HT-29 (cell line): ENCODE data around the gene KCNQ5. TPM values are rescaled to one million over a fixed set of nuclear protein-coding genes. Genes with fewer than 3 reads are reported as not detected.

Experiments
- DNase-seq: peaks from one replicate; pipeline ENCODE4 v3.0.0-alpha.2; 2015; ENCODE audit warnings: low spot score
- total RNA-seq: library from RNA; depleted of rRNA; stranded (reverse); fragments of >200 nt; shearing (Covaris generic); gene quantifications from 2 replicates; pipeline ENCODE4 v1.2.3, GENCODE V29; 2014

The KCNQ5 gene
- total RNA-seq, 1 experiment from 2014 or later, result not detected

GRCh38 chr6:72639920-72640614 is 18.2 kb downstream of the KCNQ5 start:
- no peak for DNase-seq

- no peak for DNase-seq
These were observed 18.7 kb downstream of the KCNQ5 start for GRCh38 chr6:72640615-72640930.

- no peak for DNase-seq
These were observed 20.6 kb downstream of the KCNQ5 start for GRCh38 chr6:72642435-72642834.

GRCh38 chr6:72643214-72643613 is 21.4 kb downstream of the KCNQ5 start:
- DNase-seq, result no peak

- DNase-seq, result no peak
These were observed 25.0 kb downstream of the KCNQ5 start for GRCh38 chr6:72646604-72647485.

- no peak for DNase-seq
These were observed 25.6 kb downstream of the KCNQ5 start for GRCh38 chr6:72647489-72647888.

GRCh38 chr6:72649032-72649984 is 27.4 kb downstream of the KCNQ5 start:
- no peak for DNase-seq

GRCh38 chr6:72650081-72650745 is 28.3 kb downstream of the KCNQ5 start:
- no peak for DNase-seq

GRCh38 chr6:72651174-72651573 is 29.3 kb downstream of the KCNQ5 start:
- DNase-seq, result no peak

- no peak for DNase-seq
These were observed 30.4 kb downstream of the KCNQ5 start for GRCh38 chr6:72651967-72652956.

- no peak for DNase-seq
These were observed 31.2 kb downstream of the KCNQ5 start for GRCh38 chr6:72653026-72653425.

- DNase-seq, result no peak
These were observed 32.3 kb downstream of the KCNQ5 start for GRCh38 chr6:72654071-72654621.

GRCh38 chr6:72657407-72658197 is 35.7 kb downstream of the KCNQ5 start:
- no peak for DNase-seq

- no peak for DNase-seq
These were observed 37.9 kb downstream of the KCNQ5 start for GRCh38 chr6:72659754-72660153.

GRCh38 chr6:72661411-72661810 is 39.5 kb downstream of the KCNQ5 start:
- no peak for DNase-seq

GRCh38 chr6:72665599-72665998 is 43.7 kb downstream of the KCNQ5 start:
- DNase-seq, result no peak

GRCh38 chr6:72669324-72669723 is 47.5 kb downstream of the KCNQ5 start:
- DNase-seq, result no peak

- no peak for DNase-seq
These were observed 51.0 kb downstream of the KCNQ5 start for GRCh38 chr6:72672906-72673305.

- no peak for DNase-seq
These were observed 53.0 kb downstream of the KCNQ5 start for GRCh38 chr6:72674842-72675241.
